ENCODE measurements around the gene SLAMF9.

DNA sequence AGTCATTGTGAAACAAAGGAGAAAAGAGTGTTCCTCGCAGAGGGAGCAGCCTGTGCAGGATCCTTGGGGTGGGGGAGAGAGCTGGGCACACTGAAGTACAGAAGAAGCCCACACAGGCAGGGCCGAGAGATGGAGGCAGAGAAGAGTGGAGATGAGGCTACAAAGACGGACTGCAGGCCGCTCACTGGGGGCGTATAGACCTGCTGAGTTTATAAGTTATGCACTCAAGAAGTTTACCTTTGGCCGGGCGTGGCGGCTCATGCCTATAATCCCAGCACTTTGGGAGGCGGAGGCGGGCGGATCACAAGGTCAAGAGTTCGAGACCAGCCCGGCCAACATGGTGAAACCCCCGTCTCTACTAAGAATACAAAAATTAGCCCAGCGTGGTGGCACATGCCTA, 7.6 kb upstream of the SLAMF9 start:
- no peak for TF ChIP-seq POLR2A (IDR thresholded peaks at IDR 0.05)
- TF ChIP-seq, protein P1, sequence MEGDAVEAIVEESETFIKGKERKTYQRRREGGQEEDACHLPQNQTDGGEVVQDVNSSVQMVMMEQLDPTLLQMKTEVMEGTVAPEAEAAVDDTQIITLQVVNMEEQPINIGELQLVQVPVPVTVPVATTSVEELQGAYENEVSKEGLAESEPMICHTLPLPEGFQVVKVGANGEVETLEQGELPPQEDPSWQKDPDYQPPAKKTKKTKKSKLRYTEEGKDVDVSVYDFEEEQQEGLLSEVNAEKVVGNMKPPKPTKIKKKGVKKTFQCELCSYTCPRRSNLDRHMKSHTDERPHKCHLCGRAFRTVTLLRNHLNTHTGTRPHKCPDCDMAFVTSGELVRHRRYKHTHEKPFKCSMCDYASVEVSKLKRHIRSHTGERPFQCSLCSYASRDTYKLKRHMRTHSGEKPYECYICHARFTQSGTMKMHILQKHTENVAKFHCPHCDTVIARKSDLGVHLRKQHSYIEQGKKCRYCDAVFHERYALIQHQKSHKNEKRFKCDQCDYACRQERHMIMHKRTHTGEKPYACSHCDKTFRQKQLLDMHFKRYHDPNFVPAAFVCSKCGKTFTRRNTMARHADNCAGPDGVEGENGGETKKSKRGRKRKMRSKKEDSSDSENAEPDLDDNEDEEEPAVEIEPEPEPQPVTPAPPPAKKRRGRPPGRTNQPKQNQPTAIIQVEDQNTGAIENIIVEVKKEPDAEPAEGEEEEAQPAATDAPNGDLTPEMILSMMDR (IDR thresholded peaks at IDR 0.05), result no peak

All from thyroid gland (tissue), 4 donors.